DMS114 treated with DMSO at 0.1 percent for 48 hours (cell line): ENCODE data around the gene TGIF2LX.
"Not testable (repeated sequence)": the region's sequence is repeated elsewhere in the genome, so short reads cannot be mapped to it uniquely, and the experiment has no call there.

Experiments used
- DNase-seq: peaks from one replicate; lab custom pipeline; 2025; ENCODE audit not compliant: unreplicated experiment; lab: John Stamatoyannopoulos, UW

TGIF2LX gene

GRCh38 chrX:89921665-89922064 lies at the start of gene TGIF2LX:
TGIF2LX (plus strand) TSS chrX:89921908; CDS start chrX:89922086, 178 bp downstream.
- not testable (repeated sequence) for DNase-seq

- DNase-seq = not testable (repeated sequence)
Observed at GRCh38 chrX:89922338-89922934, 728 bp downstream of the TGIF2LX start.

GRCh38 chrX:89943077-89943476 lies 21.4 kb downstream of the TGIF2LX start:
- not testable (repeated sequence) for DNase-seq

GRCh38 chrX:89965588-89965987 lies 43.9 kb downstream of the TGIF2LX start:
- not testable (repeated sequence) for DNase-seq
